HepG2 (cell line): ENCODE results near the gene KCNIP4. TPM values are rescaled to one million over a fixed set of nuclear protein-coding genes. Genes with fewer than 3 reads are reported as not detected.

ENCODE experiments used
- ATAC-seq: fragments of 200-7000 bp; cut with Tn5 transposase; 3 replicates; pipeline ENCODE4 v1.9.1; 2020; ENCODE audit warnings: mild to moderate bottlenecking, moderate library complexity
- BruUV-seq: library from RNA; stranded (reverse); fragments of 400-500 nt; replicated peaks from 2 replicates; lab custom pipeline; 2021; lab: Mats Ljungman, UMichigan
- CTCF ChIA-PET: fragments of 300-600 bp; formaldehyde crosslinking; extraction: SDS; loops from one replicate; lab custom pipeline; 2021; ENCODE audit warnings: low total read pairs, inconsistent platforms, low intra/inter-chr PET ratio; lab: Yijun Ruan, JAX
- POLR2A ChIA-PET: fragments of 350-600 bp; sonication (Branson Sonifier 250); formaldehyde crosslinking; loops from one replicate; lab custom pipeline; 2020; ENCODE audit warnings: antibody characterized with exemption, inconsistent platforms; lab: Yijun Ruan, JAX
- DNase-seq: peaks from one replicate; pipeline ENCODE4 v3.0.0-alpha.2; 2015; ENCODE audit warnings: low spot score
- FAIRE-seq: peaks from 3 replicates; lab custom pipeline; 2011; peaks lifted over from hg19 to GRCh38; lab: Jason Lieb, UNC
- H2AFZ ChIP-seq: one replicate; pipeline ENCODE4 v1.6.1; 2011; ENCODE audit warnings: low read length, inconsistent platforms
- H3K27ac ChIP-seq: fragments of 300-600 bp; 3 replicates; pipeline ENCODE4 v1.8.0; 2011; ENCODE audit warnings: mixed run types, mild to moderate bottlenecking, mixed read lengths, low read length, inconsistent platforms; ENCODE audit not compliant: insufficient read depth; ENCODE audit errors: extremely low read length
- H3K27me3 ChIP-seq, 2 experiments: fragments of 200-600 bp in 1 of 2; 2 replicates in 1 of 2; 3 replicates in 1 of 2; pipeline versions ENCODE4 v1.6.0 to v1.8.0; 2011; ENCODE audit warnings: low read length in 2 of 2, mild to moderate bottlenecking in 2 of 2, moderate library complexity in 2 of 2, inconsistent platforms in 1 of 2; ENCODE audit not compliant: insufficient read depth in 2 of 2, control insufficient read depth in 1 of 2
- H3K36me3 ChIP-seq, 2 experiments: fragments of 200-600 bp in 1 of 2; replicated peaks in 1 of 2; 2 replicates in 1 of 2; 3 replicates in 1 of 2; pipeline versions ENCODE4 v1.5.1 to v1.8.0; 2011; ENCODE audit warnings: low read length in 2 of 2, inconsistent platforms in 1 of 2; ENCODE audit not compliant: insufficient read depth in 2 of 2, control insufficient read depth in 1 of 2
- H3K4me1 ChIP-seq: 2 replicates; pipeline ENCODE4 v1.5.1; 2012; ENCODE audit warnings: low read length, inconsistent platforms; ENCODE audit not compliant: insufficient read depth
- H3K4me2 ChIP-seq: 2 replicates; pipeline ENCODE4 v1.6.0; 2011; ENCODE audit warnings: low read depth, low read length, inconsistent platforms
- H3K4me3 ChIP-seq, 3 experiments: fragments of 200-600 bp in 1 of 3; sonication (generic), shearing (Covaris generic) in 1 of 3; replicated peaks in 1 of 3; 2 replicates each; pipeline ENCODE4 v1.5.1; 2011 to 2016; ENCODE audit warnings: low read length in 3 of 3, inconsistent platforms in 2 of 3, low read depth in 2 of 3, mild to moderate bottlenecking in 2 of 3, control low read depth in 1 of 3, mixed read lengths in 1 of 3; ENCODE audit not compliant: insufficient read depth in 1 of 3
- H3K79me2 ChIP-seq: one replicate; pipeline ENCODE4 v1.6.1; 2011; ENCODE audit warnings: low read length, inconsistent platforms; ENCODE audit not compliant: insufficient read depth
- H3K9ac ChIP-seq: 2 replicates; pipeline ENCODE4 v1.6.0; 2011; ENCODE audit warnings: mild to moderate bottlenecking, low read depth, low read length, inconsistent platforms; ENCODE audit not compliant: insufficient read depth
- H3K9me3 ChIP-seq: 2 replicates; pipeline ENCODE4 v1.5.1; 2012; ENCODE audit warnings: mild to moderate bottlenecking, low read length
- H4K20me1 ChIP-seq: 2 replicates; pipeline ENCODE4 v1.6.0; 2011; ENCODE audit warnings: inconsistent platforms, mild to moderate bottlenecking, low read length, moderate library complexity; ENCODE audit not compliant: insufficient read depth
- BHLHE40 ChIP-seq: IDR thresholded peaks from 2 replicates; pipeline ENCODE4 v1.6.1; 2011; ENCODE audit warnings: low read length, improper control_type of control experiment
- FOXP4 ChIP-seq: sonication (generic); formaldehyde crosslinking; IDR thresholded peaks from 2 replicates; pipeline ENCODE4 v1.4.0; 2020; ENCODE audit warnings: missing genetic modification reagents
- HNRNPH1 ChIP-seq: fragments of 200-400 bp; formaldehyde crosslinking; optimal IDR thresholded peaks from 2 replicates; pipeline ENCODE3; 2017; ENCODE audit warnings: mild to moderate bottlenecking, low read depth, low read length
- IKZF1 ChIP-seq: fragments of 450-650 bp; IDR thresholded peaks from 2 replicates; pipeline ENCODE4 v1.7.1; 2016
- SETDB1 ChIP-seq: sonication (generic); formaldehyde crosslinking; IDR thresholded peaks from 2 replicates; pipeline ENCODE4 v1.5.1; 2020; ENCODE audit warnings: missing genetic modification reagents, mild to moderate bottlenecking, borderline replicate concordance
- SOX5 ChIP-seq: IDR thresholded peaks from 2 replicates; pipeline ENCODE4 v1.6.1; 2016; ENCODE audit warnings: borderline replicate concordance
- TEAD2 ChIP-seq: sonication (generic); formaldehyde crosslinking; IDR thresholded peaks from 2 replicates; pipeline ENCODE4 v1.9.0; 2021; ENCODE audit warnings: missing genetic modification reagents
- ZNF446 ChIP-seq: sonication (generic); formaldehyde crosslinking; IDR thresholded peaks from 2 replicates; pipeline ENCODE4 v1.5.0; 2020; ENCODE audit warnings: mild to moderate bottlenecking, missing genetic modification reagents
- ZNF878 ChIP-seq: sonication (generic); formaldehyde crosslinking; IDR thresholded peaks from 2 replicates; pipeline ENCODE4 v1.8.1; 2023; ENCODE audit warnings: mild to moderate bottlenecking, missing genetic modification reagents, moderate library complexity
- in situ Hi-C: cut with HindIII; loops from 2 replicates; pipeline ENCODE4 v1.10.0; 2017; ENCODE audit warnings: low pct_unique_long_range_greater_than_20kb; ENCODE audit not compliant: extremely low pct_ligation_motif_present
- intact Hi-C: fragments of 100-400 bp; cut with micrococcal nuclease; formaldehyde crosslinking; loops from one replicate; pipeline ENCODE4 v1.10.0; 2022; ENCODE audit not compliant: unreplicated experiment
- polyA plus RNA-seq, 8 experiments: library from polyadenylated mRNA; depleted of rRNA in 3 of 8; stranded (reverse) in 7 of 8; unstranded in 1 of 8; fragments of >200 nt; fragmentation: Illumina TruSeq in 4 of 8; extraction: Trizol in 4 of 8; gene quantifications; 2 replicates each; pipeline versions ENCODE4 v1.2.1 to v1.2.3, GENCODE V29; 2011 to 2016; ENCODE audit warnings: low read depth in 4 of 8, missing spikeins in 1 of 8, mixed read lengths in 1 of 8; ENCODE audit not compliant: insufficient read depth in 1 of 8
- total RNA-seq, 5 experiments: library from RNA; depleted of rRNA; stranded (reverse); fragments of >200 nt; fragmentation: Illumina TruSeq; extraction: Trizol; gene quantifications; 2 replicates each; pipeline ENCODE4 v1.2.3, GENCODE V29; 2016; ENCODE audit warnings: low read depth in 1 of 5

KCNIP4 gene
- total and polyA plus RNA-seq, 2 of the 13 experiments (the other 11 are each of a cell fraction or from before 2014, with no cell fraction given) = 0.09 TPM; not detected in 1

GRCh38 chr4:20899591-20899990 is 1049.0 kb downstream of the KCNIP4 start:
- CTCF ChIA-PET = no interaction called here
- Histone ChIP-seq H3K27me3 (no peaks in the 10 kb centered on the region), H3K79me2 (no peaks in the 10 kb centered on the region), H3K27ac (no peak overlapping the region), H3K9me3 (0 out of 2 replicates have a peak, but pooled peaks cover 4% of the 10 kb centered on the region), H3K4me1 (no peaks in the 10 kb centered on the region), H4K20me1 (no peaks in the 10 kb centered on the region), H3K36me3 (no peaks in the 10 kb centered on the region), H2AFZ (no peak overlapping the region), H3K4me3 (no peak overlapping the region), H3K4me2 (no peak overlapping the region), H3K9ac (no peak overlapping the region)
- intact Hi-C loops = no loop called here
- DNase-seq (no peak), ATAC-seq (no peak), FAIRE-seq (no peak)
- BruUV-seq = no TSS peak
- in situ Hi-C loops = no loop called here
- TF ChIP-seq ZNF446 (CRISPR knock-in tag) = no peak
- no peak for TF ChIP-seq TEAD2 (CRISPR knock-in tag)
- TF ChIP-seq IKZF1 = no peak
- no peak for TF ChIP-seq FOXP4 (CRISPR knock-in tag)
- no peak for TF ChIP-seq HNRNPH1
- no peak for TF ChIP-seq BHLHE40
- TF ChIP-seq SETDB1 (CRISPR knock-in tag) = no peak
- TF ChIP-seq ZNF878 (CRISPR knock-in tag) = no peak
- TF ChIP-seq SOX5 = no peak
- POLR2A ChIA-PET = no interaction called here
